Calu3 (cell line): ENCODE measurements around the gene RPTOR. TPM values are rescaled to one million over a fixed set of nuclear protein-coding genes. Genes with fewer than 3 reads are reported as not detected.

ENCODE experiments used
- BruUV-seq: library from RNA; stranded (reverse); fragments of 400-500 nt; replicated peaks from 2 replicates; lab custom pipeline; 2021; lab: Mats Ljungman, UMichigan
- CTCF ChIA-PET: fragments of 300-600 bp; sonication (Branson Sonifier 250); formaldehyde crosslinking; loops from one replicate; lab custom pipeline; 2022; ENCODE audit warnings: antibody characterized with exemption; lab: Charles Lee
- DNase-seq: peaks from one replicate; pipeline ENCODE4 v3.0.0; 2022
- H3K27ac Mint-ChIP-seq: one replicate; pipeline ENCODE4 v1.8.0; 2022; ENCODE audit warnings: mixed read lengths; ENCODE audit not compliant: unreplicated experiment
- H3K27me3 Mint-ChIP-seq: one replicate; pipeline ENCODE4 v1.8.0; 2022; ENCODE audit warnings: mixed read lengths; ENCODE audit not compliant: unreplicated experiment
- H3K36me3 Mint-ChIP-seq: one replicate; pipeline ENCODE4 v1.8.0; 2022; ENCODE audit warnings: mild to moderate bottlenecking, moderate library complexity, mixed read lengths; ENCODE audit not compliant: insufficient read depth, unreplicated experiment
- H3K4me1 Mint-ChIP-seq: one replicate; pipeline ENCODE4 v1.8.0; 2022; ENCODE audit warnings: mild to moderate bottlenecking, low read depth, mixed read lengths; ENCODE audit not compliant: unreplicated experiment
- H3K4me3 Mint-ChIP-seq: one replicate; pipeline ENCODE4 v1.8.0; 2022; ENCODE audit warnings: mild to moderate bottlenecking, low read depth, moderate library complexity, mixed read lengths; ENCODE audit not compliant: unreplicated experiment
- H3K9me3 Mint-ChIP-seq: one replicate; pipeline ENCODE4 v1.8.0; 2022; ENCODE audit warnings: low read depth, mixed read lengths; ENCODE audit not compliant: unreplicated experiment
- intact Hi-C: fragments of 100-400 bp; cut with micrococcal nuclease; formaldehyde crosslinking; loops from one replicate; pipeline ENCODE4 v1.10.0; 2022; ENCODE audit not compliant: unreplicated experiment
- total RNA-seq: library from RNA; stranded (reverse); gene quantifications from 2 replicates; pipeline ENCODE4 v1.2.3, GENCODE V29; 2022
- TF ChIP-seq, protein P1 (sequence below): fragments of 200-600 bp; IDR thresholded peaks from one replicate; pipeline ENCODE4 v1.8.0; 2022; ENCODE audit warnings: antibody characterized with exemption; ENCODE audit not compliant: unreplicated experiment

RPTOR gene
- total RNA-seq, 1 experiment from 2014 or later, result 41.8 TPM

DNA sequence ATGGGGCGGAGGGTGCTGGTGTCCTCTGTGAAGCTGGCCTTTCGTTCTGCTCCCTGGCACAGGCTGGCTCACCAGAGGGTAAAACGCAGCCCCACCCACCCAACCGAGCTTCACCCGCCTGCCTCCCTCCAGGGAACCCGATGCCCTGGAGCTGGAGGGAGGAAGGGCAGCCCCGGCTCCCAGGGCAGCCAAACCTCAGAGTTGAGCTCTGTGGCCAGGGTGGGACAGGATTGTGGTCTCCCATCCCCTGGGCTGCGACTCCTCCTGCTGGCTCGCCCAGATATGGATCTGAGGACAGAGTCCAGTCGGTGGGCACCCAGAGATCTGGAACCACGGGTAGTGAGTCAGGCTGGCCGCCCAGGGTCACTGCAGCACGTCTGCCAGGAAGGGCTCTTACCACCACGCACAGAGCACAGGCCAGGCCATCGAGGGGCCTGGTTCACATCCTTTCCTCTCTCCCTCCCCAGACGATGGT lies 404.4 kb downstream of the RPTOR start:
- TF ChIP-seq, protein P1, sequence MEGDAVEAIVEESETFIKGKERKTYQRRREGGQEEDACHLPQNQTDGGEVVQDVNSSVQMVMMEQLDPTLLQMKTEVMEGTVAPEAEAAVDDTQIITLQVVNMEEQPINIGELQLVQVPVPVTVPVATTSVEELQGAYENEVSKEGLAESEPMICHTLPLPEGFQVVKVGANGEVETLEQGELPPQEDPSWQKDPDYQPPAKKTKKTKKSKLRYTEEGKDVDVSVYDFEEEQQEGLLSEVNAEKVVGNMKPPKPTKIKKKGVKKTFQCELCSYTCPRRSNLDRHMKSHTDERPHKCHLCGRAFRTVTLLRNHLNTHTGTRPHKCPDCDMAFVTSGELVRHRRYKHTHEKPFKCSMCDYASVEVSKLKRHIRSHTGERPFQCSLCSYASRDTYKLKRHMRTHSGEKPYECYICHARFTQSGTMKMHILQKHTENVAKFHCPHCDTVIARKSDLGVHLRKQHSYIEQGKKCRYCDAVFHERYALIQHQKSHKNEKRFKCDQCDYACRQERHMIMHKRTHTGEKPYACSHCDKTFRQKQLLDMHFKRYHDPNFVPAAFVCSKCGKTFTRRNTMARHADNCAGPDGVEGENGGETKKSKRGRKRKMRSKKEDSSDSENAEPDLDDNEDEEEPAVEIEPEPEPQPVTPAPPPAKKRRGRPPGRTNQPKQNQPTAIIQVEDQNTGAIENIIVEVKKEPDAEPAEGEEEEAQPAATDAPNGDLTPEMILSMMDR, result no peak
- intact Hi-C loops, result no loop called here
- no peaks in the 10 kb centered on the region for H3K27me3 Mint-ChIP-seq

DNA sequence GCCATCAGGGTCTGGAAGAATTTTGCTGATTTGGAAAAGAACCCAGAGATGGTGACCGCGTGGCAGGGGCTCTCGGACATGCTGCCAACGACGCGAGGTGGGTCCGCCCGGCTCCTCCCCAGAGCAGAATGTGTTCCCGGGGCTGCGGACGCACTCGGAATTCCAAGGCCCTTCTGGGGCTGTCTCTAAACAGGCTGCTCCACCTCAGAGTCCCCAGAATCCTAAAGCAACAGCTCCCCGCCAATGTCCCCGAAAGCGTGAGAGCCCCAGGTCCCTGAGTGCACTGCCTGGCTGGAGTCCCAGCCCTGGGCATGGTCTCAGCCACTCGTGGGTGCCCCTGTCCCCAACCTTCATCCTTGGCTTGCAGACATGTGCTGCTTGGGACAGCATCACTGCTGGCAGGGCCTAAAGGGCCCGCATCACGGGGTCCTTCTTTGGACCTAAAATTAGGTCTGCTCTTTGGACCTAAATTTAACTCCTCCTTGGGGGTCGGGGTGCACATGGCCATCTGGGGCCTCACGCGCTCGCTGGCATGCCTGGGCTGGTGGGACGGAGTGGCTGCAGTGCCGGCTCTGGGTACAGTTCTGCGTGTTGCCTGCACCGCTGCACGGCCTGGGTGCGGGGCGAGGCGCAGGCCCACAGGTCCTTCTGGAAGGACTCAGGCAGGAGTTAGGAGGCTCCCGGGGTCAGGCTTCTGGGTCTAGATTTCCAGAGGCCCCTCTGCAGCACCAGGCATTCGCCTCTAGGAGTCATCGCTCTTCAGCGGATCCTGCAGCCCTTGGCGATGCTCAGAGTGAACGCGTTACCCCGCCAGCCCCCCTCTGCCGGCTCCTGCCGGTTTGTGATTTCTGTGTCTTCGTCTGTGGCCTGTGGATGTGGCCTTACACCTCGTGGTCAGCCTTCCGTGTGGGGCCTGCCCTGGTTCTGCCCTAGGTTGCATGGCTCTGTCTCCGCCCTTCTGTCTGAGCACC lies 405.1 kb downstream of the RPTOR start:
- no TSS peak for BruUV-seq
- intact Hi-C loops, result no loop called here
- Mint-ChIP-seq H3K4me1 (no peaks in the 10 kb centered on the region), H3K4me3 (no peak overlapping the region), H3K9me3 (no peaks in the 10 kb centered on the region), H3K27ac (no peak overlapping the region), H3K27me3 (no peaks in the 10 kb centered on the region), H3K36me3 (peaks cover 18% of the 10 kb centered on the region)
- TF ChIP-seq, protein P1, result no peak
- DNase-seq, result no peak
- CTCF ChIA-PET, result no interaction called here

More for the DNA sequence above, 404.4 kb downstream of the RPTOR start:
- no peak for DNase-seq
- Mint-ChIP-seq H3K9me3 (no peaks in the 10 kb centered on the region), H3K36me3 (peaks cover 18% of the 10 kb centered on the region), H3K4me1 (no peaks in the 10 kb centered on the region), H3K4me3 (no peak overlapping the region), H3K27ac (no peak overlapping the region)
- BruUV-seq, result no TSS peak
- CTCF ChIA-PET, result no interaction called here

DNA sequence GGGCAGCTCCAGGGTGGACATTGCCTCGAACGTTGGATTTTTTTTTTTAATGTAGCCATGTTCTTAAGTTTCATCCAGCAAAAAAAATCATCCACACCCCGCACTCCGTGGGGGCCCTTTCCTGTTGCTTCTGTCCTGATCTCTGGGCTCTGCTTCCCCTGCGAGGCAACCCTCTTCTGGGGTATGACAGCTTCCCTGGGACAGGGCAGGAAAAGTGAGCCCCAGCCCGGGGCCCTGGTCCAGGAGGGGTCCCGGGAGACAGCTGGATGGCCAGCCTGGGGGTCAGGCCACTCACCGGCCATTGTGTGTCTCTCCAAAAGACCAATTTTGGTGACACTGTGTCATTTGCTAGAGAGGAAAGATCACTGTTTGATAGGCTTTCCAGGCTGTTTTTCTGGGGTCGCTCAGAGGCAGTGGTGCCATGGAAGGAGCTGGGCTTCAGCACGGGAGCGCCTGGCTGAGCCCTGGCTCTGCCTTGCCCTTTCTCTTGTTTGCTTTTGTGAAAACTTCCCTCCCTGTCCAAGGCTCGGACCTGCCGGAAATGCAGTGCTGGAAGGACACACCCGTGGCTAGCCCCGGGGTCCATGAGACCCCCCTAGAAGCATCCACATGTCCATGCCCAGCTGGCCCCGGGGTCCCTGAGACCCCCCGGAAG lies 406.0 kb downstream of the RPTOR start:
- Mint-ChIP-seq H3K4me1 (no peaks in the 10 kb centered on the region), H3K27ac (no peak overlapping the region), H3K27me3 (no peaks in the 10 kb centered on the region), H3K4me3 (no peak overlapping the region), H3K9me3 (no peaks in the 10 kb centered on the region), H3K36me3 (peaks cover 21% of the 10 kb centered on the region)
- intact Hi-C loops, result no loop called here
- no TSS peak for BruUV-seq
- DNase-seq, result no peak
- CTCF ChIA-PET, result no interaction called here
- TF ChIP-seq, protein P1, result no peak

DNA sequence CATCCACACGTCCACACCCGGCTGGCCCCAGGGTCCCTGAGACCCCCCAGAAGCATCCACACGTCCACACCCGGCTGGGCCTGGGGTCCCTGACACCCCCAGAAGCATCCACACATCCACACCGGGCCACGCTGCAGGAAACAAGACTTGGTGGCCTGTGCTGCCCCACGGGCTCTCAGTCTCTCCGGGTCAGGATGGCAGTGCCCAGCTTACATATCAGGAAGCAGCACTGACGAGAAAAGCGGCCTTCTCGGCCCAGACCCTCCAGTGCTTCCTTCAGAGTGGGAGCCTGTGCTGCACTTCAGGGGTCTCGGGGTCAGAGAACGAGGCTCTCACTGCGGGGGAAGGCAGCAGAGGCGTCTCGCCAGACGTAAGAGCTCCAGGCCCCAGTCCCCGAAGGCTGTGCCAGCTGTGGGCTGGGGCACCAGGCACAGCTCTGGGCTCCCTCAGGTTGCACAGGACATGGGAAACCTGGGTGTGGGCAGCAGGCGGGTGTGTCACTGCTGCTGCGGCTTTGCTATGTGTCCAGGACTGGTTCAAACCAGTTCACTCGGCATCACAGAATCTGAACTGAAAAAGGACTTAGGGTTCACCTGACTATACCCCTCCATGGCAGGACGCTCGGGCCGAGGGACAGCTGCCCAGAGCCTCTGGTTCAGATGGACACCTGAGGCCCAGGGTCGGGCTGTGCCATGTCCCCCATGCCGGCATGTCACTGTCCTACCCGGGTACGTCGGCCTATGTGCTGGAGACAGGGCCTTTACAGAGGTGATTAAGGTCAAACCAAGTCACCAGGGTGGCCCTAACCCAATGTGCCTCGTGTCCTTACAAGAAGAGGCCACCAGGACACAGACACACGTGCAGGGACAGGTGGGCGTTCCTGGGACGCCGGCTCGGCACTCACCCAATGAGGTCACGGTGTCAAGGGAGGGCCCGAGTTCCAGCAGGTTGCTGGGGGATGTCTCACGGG lies 406.8 kb downstream of the RPTOR start:
- no TSS peak for BruUV-seq
- Mint-ChIP-seq H3K4me3 (no peak overlapping the region), H3K9me3 (no peaks in the 10 kb centered on the region), H3K4me1 (no peaks in the 10 kb centered on the region), H3K27me3 (no peaks in the 10 kb centered on the region), H3K36me3 (peaks cover 21% of the 10 kb centered on the region), H3K27ac (no peak overlapping the region)
- CTCF ChIA-PET, result no interaction called here
- intact Hi-C loops, result no loop called here
- TF ChIP-seq, protein P1, result no peak
- DNase-seq, result no peak
